SK-N-SH (cell line): ENCODE data around the gene DIO3. TPM values are rescaled to one million over a fixed set of nuclear protein-coding genes. Genes with fewer than 3 reads are reported as not detected.

ENCODE experiments used
- CTCF ChIA-PET: fragments of 300-600, 350-600 bp; formaldehyde crosslinking; extraction: SDS; loops from one replicate; lab custom pipeline; 2021; lab: Yijun Ruan, JAX
- POLR2A ChIA-PET: fragments of 350-600 bp; sonication (Branson Sonifier 250); formaldehyde crosslinking; extraction: SDS; loops from one replicate; lab custom pipeline; 2020; ENCODE audit warnings: antibody characterized with exemption, inconsistent platforms; lab: Yijun Ruan, JAX
- DNase-seq: peaks from one replicate; pipeline ENCODE4 v3.0.0; 2012
- H2AFZ ChIP-seq: fragments of 200-600 bp; sonication (generic); 2 replicates; pipeline ENCODE4 v1.8.1; 2016; ENCODE audit warnings: antibody characterized with exemption, mild to moderate bottlenecking, low read depth
- H3F3A ChIP-seq: fragments of 200-600 bp; sonication (generic); replicated peaks from 2 replicates; pipeline ENCODE3; 2016; ENCODE audit warnings: antibody characterized with exemption, mild to moderate bottlenecking; ENCODE audit not compliant: insufficient read depth
- H3K27ac ChIP-seq, 2 experiments: fragments of 200-500 bp in 1 of 2; fragments of 200-600 bp in 1 of 2; sonication (Bioruptor generic) in 1 of 2; sonication (generic), shearing (Covaris generic) in 1 of 2; 2 replicates each; pipeline versions ENCODE4 v1.5.1 to v1.6.1; 2014 to 2016; ENCODE audit warnings: low read depth in 2 of 2, inconsistent platforms in 1 of 2, low read length in 1 of 2, mild to moderate bottlenecking in 1 of 2, mixed read lengths in 1 of 2
- H3K27me3 ChIP-seq: fragments of 200-600 bp; sonication (generic), shearing (Covaris generic); 2 replicates; pipeline ENCODE4 v1.6.1; 2016; ENCODE audit warnings: mixed run types; ENCODE audit not compliant: insufficient read depth
- H3K36me3 ChIP-seq, 2 experiments: fragments of 200-500 bp in 1 of 2; fragments of 200-600 bp in 1 of 2; sonication (Bioruptor generic) in 1 of 2; sonication (generic) in 1 of 2; replicated peaks in 1 of 2; 2 replicates each; pipeline versions ENCODE3 to v1.5.1; 2014 to 2016; ENCODE audit warnings: low read length in 1 of 2, mild to moderate bottlenecking in 1 of 2; ENCODE audit not compliant: insufficient read depth in 2 of 2, control insufficient read depth in 1 of 2
- H3K4me1 ChIP-seq, 2 experiments: fragments of 200-500 bp in 1 of 2; fragments of 200-600 bp in 1 of 2; sonication (Bioruptor generic) in 1 of 2; sonication (generic), shearing (Covaris generic) in 1 of 2; 2 replicates each; pipeline versions ENCODE4 v1.5.1 to v1.6.1; 2014 to 2016; ENCODE audit warnings: low read depth in 1 of 2, low read length in 1 of 2, mixed run types in 1 of 2; ENCODE audit not compliant: insufficient read depth in 2 of 2, control insufficient read depth in 1 of 2
- H3K4me2 ChIP-seq: fragments of 200-600 bp; sonication (generic), shearing (Covaris generic); 2 replicates; pipeline ENCODE4 v1.6.1; 2017; ENCODE audit warnings: mixed run types
- H3K4me3 ChIP-seq, 2 experiments: fragments of 200-500 bp in 1 of 2; fragments of 200-600 bp in 1 of 2; sonication (Bioruptor generic) in 1 of 2; sonication (generic), shearing (Covaris generic) in 1 of 2; 2 replicates each; pipeline versions ENCODE4 v1.5.1 to v1.8.1; 2014 to 2016; ENCODE audit warnings: low read depth in 2 of 2, inconsistent platforms in 1 of 2, low read length in 1 of 2, mild to moderate bottlenecking in 1 of 2, mixed read lengths in 1 of 2, moderate library complexity in 1 of 2
- H3K79me2 ChIP-seq: fragments of 200-600 bp; sonication (generic); 2 replicates; pipeline ENCODE4 v1.8.1; 2017; ENCODE audit warnings: mild to moderate bottlenecking; ENCODE audit not compliant: insufficient read depth
- H3K9ac ChIP-seq: fragments of 200-600 bp; sonication (generic); 2 replicates; pipeline ENCODE4 v1.6.1; 2017; ENCODE audit warnings: mixed run types
- H3K9me2 ChIP-seq: fragments of 200-600 bp; sonication (generic); 2 replicates; pipeline ENCODE4 v1.6.1; 2017; ENCODE audit warnings: mixed run types
- H3K9me3 ChIP-seq: fragments of 200-600 bp; sonication (generic); 2 replicates; pipeline ENCODE4 v1.6.1; 2017; ENCODE audit warnings: mixed run types, mild to moderate bottlenecking, moderate library complexity
- H4K20me1 ChIP-seq: fragments of 200-600 bp; sonication (generic); 2 replicates; pipeline ENCODE4 v1.6.1; 2017; ENCODE audit warnings: mild to moderate bottlenecking, mixed run types; ENCODE audit not compliant: insufficient read depth
- CHD2 ChIP-seq: fragments of 150-350 bp; IDR thresholded peaks from 2 replicates; pipeline ENCODE4 v1.6.1; 2018; ENCODE audit warnings: low read length; ENCODE audit not compliant: partially characterized antibody
- ELF1 ChIP-seq: IDR thresholded peaks from 2 replicates; pipeline ENCODE4 v1.4.0; 2012
- FOXJ3 ChIP-seq: sonication (generic); formaldehyde crosslinking; IDR thresholded peaks from 2 replicates; pipeline ENCODE4 v1.5.1; 2020; ENCODE audit warnings: mild to moderate bottlenecking, missing genetic modification reagents
- FOXM1 ChIP-seq: IDR thresholded peaks from 2 replicates; pipeline ENCODE4 v1.4.0; 2012; ENCODE audit warnings: low read depth, mild to moderate bottlenecking
- GABPA ChIP-seq: IDR thresholded peaks from 2 replicates; pipeline ENCODE4 v1.4.0; 2012; ENCODE audit warnings: low read depth, mild to moderate bottlenecking
- GATA2 ChIP-seq: sonication (generic); formaldehyde crosslinking; IDR thresholded peaks from 2 replicates; pipeline ENCODE4 v1.5.0; 2020; ENCODE audit warnings: mild to moderate bottlenecking, missing genetic modification reagents
- JUND ChIP-seq: IDR thresholded peaks from 2 replicates; pipeline ENCODE4 v1.4.0; 2012
- MXI1 ChIP-seq: IDR thresholded peaks from 2 replicates; pipeline ENCODE4 v1.6.1; 2012; ENCODE audit warnings: mild to moderate bottlenecking, low read depth, low read length, improper control_type of control experiment
- NRF1 ChIP-seq: IDR thresholded peaks from 2 replicates; pipeline ENCODE4 v1.6.1; 2012; ENCODE audit warnings: low read depth, mild to moderate bottlenecking, low read length
- POLR2AphosphoS5 ChIP-seq: IDR thresholded peaks from 2 replicates; pipeline ENCODE4 v1.6.1; 2012; ENCODE audit warnings: low read depth, low read length
- RFX5 ChIP-seq: IDR thresholded peaks from 2 replicates; pipeline ENCODE4 v1.6.1; 2012; ENCODE audit warnings: mild to moderate bottlenecking, improper control_type of control experiment, low read length
- RXRA ChIP-seq: IDR thresholded peaks from 2 replicates; pipeline ENCODE4 v1.4.0; 2012; ENCODE audit warnings: low read depth, mild to moderate bottlenecking, borderline replicate concordance
- TAF1 ChIP-seq: IDR thresholded peaks from 2 replicates; pipeline ENCODE4 v1.6.1; 2012; ENCODE audit warnings: low read depth, mild to moderate bottlenecking, low read length, moderate library complexity, borderline replicate concordance
- TEAD4 ChIP-seq: IDR thresholded peaks from 2 replicates; pipeline ENCODE4 v1.4.0; 2012; ENCODE audit warnings: mild to moderate bottlenecking, borderline replicate concordance; ENCODE audit not compliant: insufficient read depth
- YY1 ChIP-seq: IDR thresholded peaks from 2 replicates; pipeline ENCODE4 v1.4.0; 2012; ENCODE audit warnings: low read depth, mild to moderate bottlenecking
- WGBS: methylation state at CpG from one replicate; pipeline ENCODE4 v1.1.6; 2017; ENCODE audit warnings: low lambda C conversion rate; 5-methylcytosine and 5-hydroxymethylcytosine counted together
- polyA plus RNA-seq, 3 experiments: library from polyadenylated mRNA; depleted of rRNA; stranded (reverse); fragments of >200 nt; gene quantifications; 2 replicates each; pipeline ENCODE4 v1.2.3, GENCODE V29; 2012
- TF ChIP-seq, protein P1 (sequence below): IDR thresholded peaks from 2 replicates; pipeline ENCODE4 v1.4.0; 2012; ENCODE audit warnings: low read depth
- TF ChIP-seq, protein P2 (sequence below): fragments of 200-600 bp; sonication (generic); IDR thresholded peaks from 2 replicates; pipeline ENCODE4 v1.6.1; 2017; ENCODE audit warnings: antibody characterized with exemption, mild to moderate bottlenecking, moderate library complexity
- TF ChIP-seq, protein P3 (sequence below): IDR thresholded peaks from 2 replicates; pipeline ENCODE4; 2012
- TF ChIP-seq, protein P4 (sequence below): IDR thresholded peaks from 2 replicates; pipeline ENCODE4 v1.4.0; 2012; ENCODE audit warnings: low read depth, borderline replicate concordance
- TF ChIP-seq, protein P5 (sequence below): fragments of 150-350 bp; IDR thresholded peaks from 2 replicates; pipeline ENCODE4 v1.6.1; 2017; ENCODE audit warnings: antibody characterized with exemption, low read length, low read depth, borderline replicate concordance

DIO3 gene
- polyA plus RNA-seq, 1 of the 3 experiments (the other 2 are of a cell fraction), result not detected

DNA sequence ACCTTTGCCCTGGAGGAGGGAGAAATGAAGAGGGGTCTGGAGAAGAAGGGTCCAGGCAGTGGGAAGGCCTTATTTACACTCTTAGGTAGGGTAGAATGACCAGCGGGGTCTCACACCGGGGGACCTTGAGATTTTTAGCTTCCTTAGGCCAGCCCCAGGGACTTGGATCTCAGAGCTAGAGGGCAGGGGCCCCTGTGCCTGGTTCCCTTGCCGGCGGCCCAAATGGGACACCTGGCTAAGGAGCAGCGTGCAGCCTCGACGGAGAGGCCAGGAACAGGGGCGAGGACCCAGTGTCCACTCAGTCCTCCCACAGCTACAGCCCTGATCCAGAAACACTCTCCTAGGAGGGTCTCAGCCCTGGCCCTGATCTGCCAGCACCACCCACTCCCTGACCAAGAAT is 41.8 kb downstream of the DIO3 start:
- POLR2A ChIA-PET, result no interaction called here

More for the DNA sequence above, 41.8 kb downstream of the DIO3 start:
- Histone ChIP-seq H4K20me1 (no peaks in the 10 kb centered on the region), H3K27ac (no peak overlapping the region), H3K4me2 (no peak overlapping the region), H3K9me2 (no peaks in the 10 kb centered on the region), H3K9ac (no peak overlapping the region), H3K4me3 (no peak overlapping the region), H3K79me2 (no peaks in the 10 kb centered on the region), H3K9me3 (no peaks in the 10 kb centered on the region), H3K36me3 (no peaks in the 10 kb centered on the region), H3F3A (no peaks in the 10 kb centered on the region), H2AFZ (no peak overlapping the region), H3K27me3 (no peaks in the 10 kb centered on the region), H3K4me1 (peaks cover 0 to 2% of the 10 kb centered on the region in 2 experiments; a peak in 1 of 4 replicates)
- no peak for DNase-seq
- 88% methylated on average over 3 of the region's 8 CpGs for WGBS
- CTCF ChIA-PET, result interaction anchor here (0.9 kb wide), 1 partner anchor 367 kb away, joined by 3 read pairs; no protein-coding TSS in a partner anchor
- TF ChIP-seq CHD2, result no peak
- no peak for TF ChIP-seq JUND
- TF ChIP-seq RFX5, result no peak
- TF ChIP-seq FOXJ3 (CRISPR knock-in tag), result no peak
- TF ChIP-seq POLR2AphosphoS5, result no peak
- no peak for TF ChIP-seq ELF1
- TF ChIP-seq TAF1, result no peak
- TF ChIP-seq, protein P1, sequence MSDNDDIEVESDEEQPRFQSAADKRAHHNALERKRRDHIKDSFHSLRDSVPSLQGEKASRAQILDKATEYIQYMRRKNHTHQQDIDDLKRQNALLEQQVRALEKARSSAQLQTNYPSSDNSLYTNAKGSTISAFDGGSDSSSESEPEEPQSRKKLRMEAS, result no peak
- TF ChIP-seq, protein P2, sequence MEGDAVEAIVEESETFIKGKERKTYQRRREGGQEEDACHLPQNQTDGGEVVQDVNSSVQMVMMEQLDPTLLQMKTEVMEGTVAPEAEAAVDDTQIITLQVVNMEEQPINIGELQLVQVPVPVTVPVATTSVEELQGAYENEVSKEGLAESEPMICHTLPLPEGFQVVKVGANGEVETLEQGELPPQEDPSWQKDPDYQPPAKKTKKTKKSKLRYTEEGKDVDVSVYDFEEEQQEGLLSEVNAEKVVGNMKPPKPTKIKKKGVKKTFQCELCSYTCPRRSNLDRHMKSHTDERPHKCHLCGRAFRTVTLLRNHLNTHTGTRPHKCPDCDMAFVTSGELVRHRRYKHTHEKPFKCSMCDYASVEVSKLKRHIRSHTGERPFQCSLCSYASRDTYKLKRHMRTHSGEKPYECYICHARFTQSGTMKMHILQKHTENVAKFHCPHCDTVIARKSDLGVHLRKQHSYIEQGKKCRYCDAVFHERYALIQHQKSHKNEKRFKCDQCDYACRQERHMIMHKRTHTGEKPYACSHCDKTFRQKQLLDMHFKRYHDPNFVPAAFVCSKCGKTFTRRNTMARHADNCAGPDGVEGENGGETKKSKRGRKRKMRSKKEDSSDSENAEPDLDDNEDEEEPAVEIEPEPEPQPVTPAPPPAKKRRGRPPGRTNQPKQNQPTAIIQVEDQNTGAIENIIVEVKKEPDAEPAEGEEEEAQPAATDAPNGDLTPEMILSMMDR, result no peak
- TF ChIP-seq, protein P3, sequence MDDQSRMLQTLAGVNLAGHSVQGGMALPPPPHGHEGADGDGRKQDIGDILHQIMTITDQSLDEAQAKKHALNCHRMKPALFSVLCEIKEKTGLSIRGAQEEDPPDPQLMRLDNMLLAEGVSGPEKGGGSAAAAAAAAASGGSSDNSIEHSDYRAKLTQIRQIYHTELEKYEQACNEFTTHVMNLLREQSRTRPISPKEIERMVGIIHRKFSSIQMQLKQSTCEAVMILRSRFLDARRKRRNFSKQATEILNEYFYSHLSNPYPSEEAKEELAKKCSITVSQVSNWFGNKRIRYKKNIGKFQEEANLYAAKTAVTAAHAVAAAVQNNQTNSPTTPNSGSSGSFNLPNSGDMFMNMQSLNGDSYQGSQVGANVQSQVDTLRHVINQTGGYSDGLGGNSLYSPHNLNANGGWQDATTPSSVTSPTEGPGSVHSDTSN, result no peak
- TF ChIP-seq, protein P4, sequence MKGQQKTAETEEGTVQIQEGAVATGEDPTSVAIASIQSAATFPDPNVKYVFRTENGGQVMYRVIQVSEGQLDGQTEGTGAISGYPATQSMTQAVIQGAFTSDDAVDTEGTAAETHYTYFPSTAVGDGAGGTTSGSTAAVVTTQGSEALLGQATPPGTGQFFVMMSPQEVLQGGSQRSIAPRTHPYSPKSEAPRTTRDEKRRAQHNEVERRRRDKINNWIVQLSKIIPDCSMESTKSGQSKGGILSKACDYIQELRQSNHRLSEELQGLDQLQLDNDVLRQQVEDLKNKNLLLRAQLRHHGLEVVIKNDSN, result no peak
- no peak for TF ChIP-seq GATA2 (CRISPR knock-in tag)
- TF ChIP-seq YY1, result no peak
- TF ChIP-seq GABPA, result no peak
- TF ChIP-seq RXRA, result no peak
- TF ChIP-seq, protein P5, sequence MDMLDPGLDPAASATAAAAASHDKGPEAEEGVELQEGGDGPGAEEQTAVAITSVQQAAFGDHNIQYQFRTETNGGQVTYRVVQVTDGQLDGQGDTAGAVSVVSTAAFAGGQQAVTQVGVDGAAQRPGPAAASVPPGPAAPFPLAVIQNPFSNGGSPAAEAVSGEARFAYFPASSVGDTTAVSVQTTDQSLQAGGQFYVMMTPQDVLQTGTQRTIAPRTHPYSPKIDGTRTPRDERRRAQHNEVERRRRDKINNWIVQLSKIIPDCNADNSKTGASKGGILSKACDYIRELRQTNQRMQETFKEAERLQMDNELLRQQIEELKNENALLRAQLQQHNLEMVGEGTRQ, result no peak
- TF ChIP-seq FOXM1, result no peak
- no peak for TF ChIP-seq TEAD4
- no peak for TF ChIP-seq NRF1
- TF ChIP-seq MXI1, result no peak
